ENCODE data around the gene UBAC1.

DNA sequence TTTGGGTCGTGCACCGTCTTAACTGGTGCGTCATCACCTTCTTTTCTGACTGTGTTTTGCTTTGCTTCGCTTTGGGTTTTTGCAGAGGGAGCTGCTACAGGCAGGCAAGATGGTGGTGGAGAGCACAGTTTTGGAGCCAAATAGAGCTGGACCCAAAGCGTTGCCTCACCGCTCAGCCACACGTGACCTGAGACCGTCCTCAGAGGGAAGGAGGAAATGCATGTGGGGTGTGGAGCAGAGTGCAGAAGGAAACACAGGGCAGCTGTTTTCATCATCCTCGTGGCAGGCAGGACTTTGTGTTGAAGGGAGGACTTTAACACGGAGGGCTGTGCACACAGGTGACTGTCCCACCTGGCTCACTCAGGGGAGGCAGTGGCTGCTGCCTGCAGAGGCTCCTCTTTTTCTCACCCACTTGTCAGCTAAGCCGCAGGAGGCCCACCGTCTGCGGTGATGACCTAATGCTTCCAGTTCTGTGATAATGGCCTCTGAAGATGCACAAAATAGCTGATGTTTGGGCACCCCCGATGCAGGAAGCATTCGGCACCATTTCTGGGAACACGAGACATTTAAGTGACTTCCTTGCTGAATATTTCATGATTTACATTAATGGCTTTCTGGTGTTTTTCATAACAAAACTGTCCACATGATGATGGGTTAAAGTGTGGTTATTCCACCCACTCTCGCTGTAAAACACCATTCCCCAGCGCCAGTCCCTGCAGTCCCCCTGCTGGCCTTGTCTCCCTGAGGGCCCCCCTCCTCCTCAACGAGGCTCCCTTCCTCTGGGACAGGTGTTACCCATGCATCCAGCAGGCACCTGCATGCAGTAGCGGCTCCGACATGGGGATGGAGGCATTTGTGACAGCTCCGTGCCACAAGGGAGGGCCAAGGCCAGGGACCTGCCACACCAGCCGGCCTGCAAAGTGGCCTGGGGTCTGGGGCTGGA, 12.4 kb upstream of the UBAC1 start:
- TF ChIP-seq POLR2A (IDR thresholded peaks at IDR 0.05; ENCODE audit: low read length) (no peak), GATA1 (IDR thresholded peaks at IDR 0.05; ENCODE audit: low read depth, low read length) (no peak)

Data from erythroblast (primary cell).